Epithelial cell of proximal tubule (primary cell): Measurements from ENCODE around the gene SYT1. TPM values are rescaled to one million over a fixed set of nuclear protein-coding genes. Genes with fewer than 3 reads are reported as not detected.
A peak's percentile ranks its signal among the peaks of the same experiment; 100 is the strongest.

ENCODE experiments used
- DNase-seq: peaks from one replicate; pipeline ENCODE4 v3.0.0-alpha.2; 2011; ENCODE audit warnings: low read depth
- H3K4me3 ChIP-seq: 2 replicates; pipeline ENCODE4 v1.5.1; 2011; ENCODE audit warnings: low read depth, mild to moderate bottlenecking, low read length
- CTCF ChIP-seq: conservative IDR thresholded peaks from 2 replicates; pipeline ENCODE4 v1.5.1; 2012; ENCODE audit warnings: low read depth, mild to moderate bottlenecking, low read length
- total RNA-seq: library from RNA; depleted of rRNA; stranded (reverse); fragments of >200 nt; gene quantifications from 2 replicates; pipeline ENCODE4 v1.2.3, GENCODE V29; 2015

SYT1 gene
- total RNA-seq, 1 donor from 2014 or later: 2.0 TPM

- no peak for TF ChIP-seq CTCF
- no peak overlapping the region for H3K4me3 ChIP-seq
- DNase-seq: no peak
These were observed 11.3 kb upstream of the SYT1 start for GRCh38 chr12:78853231-78853630.

GRCh38 chr12:78863482-78864402 is 832 bp upstream of the SYT1 start:
- no peak for DNase-seq

GRCh38 chr12:78864870-78865463 is 393 bp downstream of the SYT1 start:
- no peak for DNase-seq
- TF ChIP-seq CTCF: no peak
- peak overlapping the region; percentile 79 for H3K4me3 ChIP-seq

More at GRCh38 chr12:78863482-78864402, 832 bp upstream of the SYT1 start:
- peak overlapping the region; percentile 79 for H3K4me3 ChIP-seq
- no peak for TF ChIP-seq CTCF

- H3K4me3 ChIP-seq: no peak overlapping the region
- no peak for DNase-seq
- no peak for TF ChIP-seq CTCF
These were observed 942 bp downstream of the SYT1 start for GRCh38 chr12:78865516-78865915.

GRCh38 chr12:78866518-78866917 is 1.9 kb downstream of the SYT1 start:
- DNase-seq: no peak
- no peak for TF ChIP-seq CTCF
- H3K4me3 ChIP-seq: no peak overlapping the region

GRCh38 chr12:78870539-78870938 is 6.0 kb downstream of the SYT1 start:
- DNase-seq: no peak
- H3K4me3 ChIP-seq: no peak overlapping the region
- TF ChIP-seq CTCF: no peak

- no peak for DNase-seq
- no peak for TF ChIP-seq CTCF
- H3K4me3 ChIP-seq: no peak overlapping the region
These were observed 7.0 kb downstream of the SYT1 start for GRCh38 chr12:78871566-78871965.
